C4-2B (cell line): ENCODE data around the gene HECW1.

Experiments used
- ZFX ChIP-seq: fragments of 450-650 bp; IDR thresholded peaks from 2 replicates; pipeline ENCODE4 v1.6.1; 2017
- TF ChIP-seq, protein P1 (sequence below): fragments of 450-650 bp; conservative IDR thresholded peaks from 2 replicates; pipeline ENCODE4 v1.5.1; 2017; ENCODE audit warnings: mild to moderate bottlenecking

DNA sequence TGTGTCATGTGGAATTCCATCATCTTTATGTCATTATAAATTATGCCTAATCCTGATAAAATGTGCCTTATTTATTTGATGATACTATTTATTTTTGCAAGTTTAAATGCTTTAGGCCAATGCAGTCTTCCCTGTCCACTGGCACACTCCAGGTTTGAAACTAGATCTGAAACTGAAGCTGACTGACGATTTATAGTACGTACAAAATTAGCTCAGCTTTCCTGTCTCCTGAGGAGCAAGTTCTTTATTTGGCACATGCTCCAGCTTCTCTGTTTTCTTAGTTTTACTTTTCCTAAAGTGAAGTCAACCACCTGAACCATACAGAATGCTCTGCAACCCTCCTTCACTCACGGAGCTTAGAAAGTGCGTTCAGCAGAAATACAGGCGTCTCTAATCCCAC, 164.1 kb downstream of the HECW1 start:
- TF ChIP-seq, protein P1, sequence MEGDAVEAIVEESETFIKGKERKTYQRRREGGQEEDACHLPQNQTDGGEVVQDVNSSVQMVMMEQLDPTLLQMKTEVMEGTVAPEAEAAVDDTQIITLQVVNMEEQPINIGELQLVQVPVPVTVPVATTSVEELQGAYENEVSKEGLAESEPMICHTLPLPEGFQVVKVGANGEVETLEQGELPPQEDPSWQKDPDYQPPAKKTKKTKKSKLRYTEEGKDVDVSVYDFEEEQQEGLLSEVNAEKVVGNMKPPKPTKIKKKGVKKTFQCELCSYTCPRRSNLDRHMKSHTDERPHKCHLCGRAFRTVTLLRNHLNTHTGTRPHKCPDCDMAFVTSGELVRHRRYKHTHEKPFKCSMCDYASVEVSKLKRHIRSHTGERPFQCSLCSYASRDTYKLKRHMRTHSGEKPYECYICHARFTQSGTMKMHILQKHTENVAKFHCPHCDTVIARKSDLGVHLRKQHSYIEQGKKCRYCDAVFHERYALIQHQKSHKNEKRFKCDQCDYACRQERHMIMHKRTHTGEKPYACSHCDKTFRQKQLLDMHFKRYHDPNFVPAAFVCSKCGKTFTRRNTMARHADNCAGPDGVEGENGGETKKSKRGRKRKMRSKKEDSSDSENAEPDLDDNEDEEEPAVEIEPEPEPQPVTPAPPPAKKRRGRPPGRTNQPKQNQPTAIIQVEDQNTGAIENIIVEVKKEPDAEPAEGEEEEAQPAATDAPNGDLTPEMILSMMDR: no peak
- no peak for TF ChIP-seq ZFX
